Measurements from ENCODE around the gene DUSP1. TPM values are rescaled to one million over a fixed set of nuclear protein-coding genes. Genes with fewer than 3 reads are reported as not detected.

The DUSP1 gene
- total and polyA plus RNA-seq, 2 of the 4 experiments (the other 2 are of a cell fraction), result 304 to 467 TPM

DNA sequence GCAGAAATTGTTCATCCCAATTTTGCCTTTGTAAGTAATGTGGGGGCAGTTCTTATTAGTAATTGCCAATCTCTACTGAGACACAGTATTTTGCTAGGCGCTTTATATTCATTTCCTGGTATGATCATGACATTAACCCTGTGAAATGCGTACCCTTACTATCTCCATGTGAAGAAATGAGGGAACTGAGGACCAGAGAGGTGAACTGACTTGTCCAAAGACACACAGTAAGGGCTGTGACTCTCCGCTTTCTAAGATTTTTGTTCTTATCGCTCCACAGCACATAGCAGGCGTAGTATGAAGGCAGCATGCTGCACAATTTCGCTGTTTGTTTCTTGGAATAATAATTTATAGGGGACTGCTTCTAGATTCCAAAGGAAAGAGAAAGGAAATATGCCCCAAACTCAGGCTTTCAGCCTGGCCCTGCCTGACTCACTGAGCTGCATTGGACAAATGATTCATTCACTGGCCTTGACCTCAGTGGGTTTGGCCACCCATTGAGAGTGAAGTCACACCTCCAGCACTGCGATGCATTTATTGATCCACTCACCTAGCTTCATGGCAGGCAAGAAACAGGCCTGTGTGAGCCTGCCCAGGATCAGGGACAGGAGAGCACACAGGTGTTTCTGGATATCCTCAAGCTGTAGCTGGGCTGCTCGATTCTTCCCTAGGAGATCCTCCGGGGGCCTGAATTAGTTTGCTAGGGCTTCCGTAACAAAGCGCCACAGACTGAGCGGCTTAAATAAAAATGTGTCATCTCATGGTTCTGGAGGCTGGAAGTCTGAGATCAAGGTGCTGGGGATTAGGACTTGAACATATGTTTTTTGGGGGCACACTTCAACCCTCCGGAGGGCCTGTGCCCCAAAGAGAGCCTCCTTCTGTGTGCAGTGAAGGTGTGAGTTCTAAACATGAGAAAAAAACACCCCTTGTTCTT is 7.2 kb upstream of the DUSP1 start:
- H2BK15ac ChIP-seq (ENCODE audit: low read depth, low read length), result peak overlapping the region; percentile 79; the same call in 2 of the 3 replicates
- H3K27ac ChIP-seq (ENCODE audit: insufficient read depth, low read length), result peak overlapping the region; percentile 47; the same call in 1 of the 2 replicates
- peak overlapping the region; percentile 67; the same call in 1 of the 2 replicates for H3K18ac ChIP-seq (ENCODE audit: low read depth, low read length)
- no peak for TF ChIP-seq RAD21 (IDR thresholded peaks at IDR 0.05; ENCODE audit: low read length)
- TF ChIP-seq, protein P1, sequence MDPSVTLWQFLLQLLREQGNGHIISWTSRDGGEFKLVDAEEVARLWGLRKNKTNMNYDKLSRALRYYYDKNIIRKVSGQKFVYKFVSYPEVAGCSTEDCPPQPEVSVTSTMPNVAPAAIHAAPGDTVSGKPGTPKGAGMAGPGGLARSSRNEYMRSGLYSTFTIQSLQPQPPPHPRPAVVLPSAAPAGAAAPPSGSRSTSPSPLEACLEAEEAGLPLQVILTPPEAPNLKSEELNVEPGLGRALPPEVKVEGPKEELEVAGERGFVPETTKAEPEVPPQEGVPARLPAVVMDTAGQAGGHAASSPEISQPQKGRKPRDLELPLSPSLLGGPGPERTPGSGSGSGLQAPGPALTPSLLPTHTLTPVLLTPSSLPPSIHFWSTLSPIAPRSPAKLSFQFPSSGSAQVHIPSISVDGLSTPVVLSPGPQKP (IDR thresholded peaks at IDR 0.05; ENCODE audit: borderline replicate concordance, low read depth, low read length), result no peak
- TF ChIP-seq CEBPB (IDR thresholded peaks at IDR 0.05; ENCODE audit: low read depth, low read length), result peak; percentile 30; the same call in 1 of the 2 replicates
- TF ChIP-seq MAFK (IDR thresholded peaks at IDR 0.05; ENCODE audit: low read depth, low read length), result no peak
- TF ChIP-seq SMC3 (IDR thresholded peaks at IDR 0.05; ENCODE audit: low read depth, low read length), result no peak
- peak; percentile 7; the same call in 1 of the 2 replicates for TF ChIP-seq MAZ (IDR thresholded peaks at IDR 0.05; ENCODE audit: borderline replicate concordance, low read depth, low read length)
- TF ChIP-seq RCOR1 (IDR thresholded peaks at IDR 0.05; ENCODE audit: insufficient replicate concordance, low read length), result peak; percentile 45
- TF ChIP-seq, protein P2, sequence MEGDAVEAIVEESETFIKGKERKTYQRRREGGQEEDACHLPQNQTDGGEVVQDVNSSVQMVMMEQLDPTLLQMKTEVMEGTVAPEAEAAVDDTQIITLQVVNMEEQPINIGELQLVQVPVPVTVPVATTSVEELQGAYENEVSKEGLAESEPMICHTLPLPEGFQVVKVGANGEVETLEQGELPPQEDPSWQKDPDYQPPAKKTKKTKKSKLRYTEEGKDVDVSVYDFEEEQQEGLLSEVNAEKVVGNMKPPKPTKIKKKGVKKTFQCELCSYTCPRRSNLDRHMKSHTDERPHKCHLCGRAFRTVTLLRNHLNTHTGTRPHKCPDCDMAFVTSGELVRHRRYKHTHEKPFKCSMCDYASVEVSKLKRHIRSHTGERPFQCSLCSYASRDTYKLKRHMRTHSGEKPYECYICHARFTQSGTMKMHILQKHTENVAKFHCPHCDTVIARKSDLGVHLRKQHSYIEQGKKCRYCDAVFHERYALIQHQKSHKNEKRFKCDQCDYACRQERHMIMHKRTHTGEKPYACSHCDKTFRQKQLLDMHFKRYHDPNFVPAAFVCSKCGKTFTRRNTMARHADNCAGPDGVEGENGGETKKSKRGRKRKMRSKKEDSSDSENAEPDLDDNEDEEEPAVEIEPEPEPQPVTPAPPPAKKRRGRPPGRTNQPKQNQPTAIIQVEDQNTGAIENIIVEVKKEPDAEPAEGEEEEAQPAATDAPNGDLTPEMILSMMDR (conservative IDR thresholded peaks at IDR 0.05; ENCODE audit: low read depth, low read length), result no peak
- TF ChIP-seq FOS (IDR thresholded peaks at IDR 0.05; ENCODE audit: low read depth, low read length), result peak; percentile 82
- TF ChIP-seq BHLHE40 (IDR thresholded peaks at IDR 0.05; ENCODE audit: low read depth, low read length), result no peak
- H2AFZ ChIP-seq (replicated peaks; ENCODE audit: low read length, poor library complexity), result peak overlapping the region; percentile 58
- H3K79me1 ChIP-seq (ENCODE audit: low read depth in 1 of 2, low read length in 2 of 2), result peaks cover 9 to 31% of the 10 kb centered on the region in 2 experiments
- peaks cover 24% of the 10 kb centered on the region for H3K4me1 ChIP-seq (ENCODE audit: control insufficient read depth, insufficient read depth, low read length)
- POLR2A ChIA-PET (ENCODE audit: unreplicated experiment), result no interaction called here
- peak overlapping the region; percentile 29 for H4K91ac ChIP-seq (ENCODE audit: insufficient read depth, low read depth, low read length)
- no peaks in the 10 kb centered on the region for H4K20me1 ChIP-seq (ENCODE audit: insufficient read depth, low read length)
- peak overlapping the region; percentile 10 for H2AK9ac ChIP-seq (replicated peaks; ENCODE audit: low read depth, low read length, poor library complexity)
- H3K14ac ChIP-seq (replicated peaks; ENCODE audit: low read depth, low read length), result peak overlapping the region; percentile 74
- no peaks in the 10 kb centered on the region for H3K36me3 ChIP-seq (ENCODE audit: control insufficient read depth, insufficient read depth, low read length)
- in situ Hi-C loops (cut with MboI; ENCODE audit: low sequenced_read_pairs), result loop anchor here (10.0 kb wide), 1 partner anchor 127 kb away; no protein-coding TSS in a partner anchor
- no peaks in the 10 kb centered on the region for H3K9me3 ChIP-seq (ENCODE audit: control insufficient read depth, insufficient read depth, low read length)
- peak; percentile 89 for DNase-seq
- no peaks in the 10 kb centered on the region for H3K27me3 ChIP-seq (ENCODE audit: control insufficient read depth, insufficient read depth, low read length)
- H3K4me2 ChIP-seq (ENCODE audit: low read depth, low read length), result peak overlapping the region; percentile 62; the same call in 1 of the 2 replicates
- H2BK120ac ChIP-seq (ENCODE audit: low read depth, low read length), result peak overlapping the region; percentile 87
- H2AK5ac ChIP-seq (ENCODE audit: low read depth, low read length), result peak overlapping the region; percentile 81
- BruUV-seq (replicated peaks), result no TSS peak
- H2BK20ac ChIP-seq (ENCODE audit: low read depth, low read length), result peak overlapping the region; percentile 83
- peak overlapping the region; percentile 27; the same call in 1 of the 2 replicates for H3K9ac ChIP-seq (ENCODE audit: low read depth, low read length)
- H3K56ac ChIP-seq (ENCODE audit: extremely low read depth, insufficient read depth, low read length), result peak overlapping the region; percentile 85
- dilution Hi-C loops (cut with HindIII; ENCODE audit: low sequenced_read_pairs, unreplicated experiment), result no loop called here
- peak; percentile 55 for ATAC-seq (ENCODE audit: low read depth)
- peak overlapping the region; percentile 79 for H2BK5ac ChIP-seq (ENCODE audit: low read depth, low read length, poor library complexity, severe bottlenecking)
- H3K4me3 ChIP-seq (ENCODE audit: insufficient read depth, low read depth, low read length), result no peak overlapping the region
- H4K8ac ChIP-seq (ENCODE audit: low read depth in 2 of 2, low read length in 2 of 2), result peak overlapping the region; percentile 8 to 81; a peak in 3 of 4 replicates
- peaks cover 21% of the 10 kb centered on the region for H3K9me1 ChIP-seq (ENCODE audit: insufficient read depth, low read length)
- H4K5ac ChIP-seq (ENCODE audit: low read depth, low read length), result peak overlapping the region; percentile 30; the same call in 1 of the 2 replicates
- intact Hi-C loops (cut with micrococcal nuclease), result no loop called here
- CTCF ChIA-PET, result interaction anchor here (1.4 kb wide), 1 partner anchor 63 kb away, joined by 4 read pairs; no protein-coding TSS in a partner anchor
- H3K4ac ChIP-seq (ENCODE audit: low read depth, low read length), result peak overlapping the region; percentile 87
- no CpG with 5 or more reads among the region's 13 CpGs for WGBS, 2 experiments (ENCODE audit: extremely low coverage in 2 of 2, insufficient read length in 1 of 2)
- peak overlapping the region; percentile 53; the same call in 1 of the 2 replicates for H3K23ac ChIP-seq (ENCODE audit: low read depth, low read length)
